NCI-H1930 (cell line): ENCODE measurements around the gene RGP1.

Experiments
- DNase-seq, 2 experiments: peaks; one replicate each; lab custom pipeline; 2025; lab: John Stamatoyannopoulos, UW

Gene RGP1

DNA sequence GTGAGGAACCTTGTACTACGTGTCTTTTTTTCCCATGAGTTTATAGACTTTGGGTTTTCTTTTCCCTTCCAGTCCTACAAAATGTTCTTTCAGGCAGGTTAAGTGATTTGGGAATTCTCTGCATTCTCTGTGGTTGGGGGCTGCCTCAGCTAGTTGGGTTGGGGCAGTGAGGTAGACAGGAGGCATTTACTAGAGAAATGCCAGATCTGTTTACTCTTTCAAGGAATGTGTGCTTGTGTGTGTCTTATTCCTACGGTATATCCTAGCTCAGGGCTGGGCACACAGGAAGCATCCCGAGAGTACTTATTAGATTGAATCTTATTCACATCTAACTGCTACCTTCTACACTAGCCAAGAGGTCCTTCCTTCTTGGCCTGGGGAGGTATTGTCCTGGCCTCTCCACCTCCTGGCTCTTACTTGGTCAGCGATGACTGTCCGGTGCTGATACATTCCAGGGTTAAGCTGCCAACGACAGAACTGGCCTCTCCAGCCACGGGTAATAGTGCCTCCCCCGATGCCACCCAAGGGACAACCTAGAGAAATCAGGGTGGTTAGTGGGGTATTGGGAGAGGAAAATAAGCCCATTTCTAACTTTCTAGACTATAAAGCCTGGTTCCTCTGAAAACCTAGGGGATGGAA is 5.1 kb upstream of the RGP1 start:
- DNase-seq, result no peak

DNA sequence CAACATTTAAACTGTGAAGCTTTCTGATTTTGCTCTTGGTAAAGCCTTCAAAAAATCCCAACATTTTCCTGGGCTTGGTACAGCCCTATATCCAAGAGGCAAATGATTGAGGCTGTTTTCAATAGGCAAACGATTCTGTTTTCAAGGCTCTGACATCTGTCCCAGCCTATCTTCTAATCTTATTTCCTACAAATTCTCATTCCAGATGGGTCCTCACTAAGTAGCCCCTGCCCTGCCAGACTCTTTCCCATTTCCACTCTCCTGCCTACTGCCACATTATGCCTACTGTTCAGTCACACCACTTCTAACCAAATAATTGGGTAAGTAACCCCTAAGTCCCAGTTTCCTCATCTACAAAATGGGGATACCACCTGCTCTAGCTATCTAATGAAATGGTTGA is 3.5 kb upstream of the RGP1 start:
- no peak for DNase-seq

DNA sequence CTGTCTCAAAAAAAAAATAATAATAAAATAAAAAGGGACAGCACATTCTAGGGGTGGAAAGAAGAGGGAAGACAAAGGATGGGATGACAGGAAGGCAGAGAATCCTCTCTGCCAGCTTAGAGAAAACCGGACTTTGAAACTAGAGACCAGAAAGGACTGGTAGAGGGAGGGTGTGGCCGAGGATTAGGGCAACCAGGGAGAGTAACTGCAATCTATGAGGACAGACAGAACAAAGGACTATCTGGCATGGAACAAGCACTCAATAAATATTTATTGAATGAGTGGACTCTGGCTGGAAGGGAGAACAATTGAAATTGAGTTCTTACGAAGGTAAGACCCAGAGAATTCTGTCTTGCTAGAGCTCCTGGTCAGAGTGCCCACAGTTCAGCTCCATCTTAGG is 2.5 kb upstream of the RGP1 start:
- DNase-seq, result no peak

GRCh38 chr9:35748242-35748857 is 737 bp upstream of the RGP1 start:
- no peak for DNase-seq

DNA sequence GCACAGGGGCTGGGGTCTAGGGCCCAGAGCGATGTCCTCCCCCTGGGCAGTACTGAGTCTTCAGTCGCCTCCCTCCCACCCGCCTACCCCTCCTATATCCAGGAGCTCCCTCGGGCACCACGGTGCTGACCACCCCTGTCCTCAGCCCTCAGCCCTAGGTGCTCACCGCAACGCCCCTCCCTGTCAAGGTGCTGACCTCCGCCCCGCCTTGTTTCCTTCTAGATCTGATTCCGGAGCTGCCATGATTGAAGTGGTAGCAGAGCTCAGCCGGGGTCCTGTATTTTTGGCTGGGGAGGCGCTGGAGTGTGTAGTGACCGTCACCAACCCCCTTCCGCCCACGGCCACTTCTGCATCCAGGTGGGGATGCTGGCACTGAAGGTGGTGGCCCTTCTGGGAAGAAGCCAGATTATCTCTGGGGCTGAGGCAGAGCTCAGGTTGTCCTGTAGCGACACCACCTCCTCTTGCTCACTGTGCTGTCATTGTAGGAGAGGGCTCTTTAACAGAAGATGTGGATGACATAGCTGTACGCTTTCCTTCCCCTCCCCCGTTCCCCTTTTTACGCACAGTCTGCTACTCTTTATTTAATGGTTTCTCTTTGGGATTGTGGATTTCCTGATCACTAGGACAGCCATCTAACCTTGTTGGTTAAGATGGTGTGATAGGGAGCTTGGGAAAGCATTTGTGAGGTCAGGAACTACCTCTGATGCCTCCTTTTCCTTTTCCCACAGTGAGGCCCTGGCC is 598 bp downstream of the RGP1 start:
- DNase-seq, result no peak

- no peak for DNase-seq
Observed at GRCh38 chr9:35750256-35750531, 1.1 kb downstream of the RGP1 start.

DNA sequence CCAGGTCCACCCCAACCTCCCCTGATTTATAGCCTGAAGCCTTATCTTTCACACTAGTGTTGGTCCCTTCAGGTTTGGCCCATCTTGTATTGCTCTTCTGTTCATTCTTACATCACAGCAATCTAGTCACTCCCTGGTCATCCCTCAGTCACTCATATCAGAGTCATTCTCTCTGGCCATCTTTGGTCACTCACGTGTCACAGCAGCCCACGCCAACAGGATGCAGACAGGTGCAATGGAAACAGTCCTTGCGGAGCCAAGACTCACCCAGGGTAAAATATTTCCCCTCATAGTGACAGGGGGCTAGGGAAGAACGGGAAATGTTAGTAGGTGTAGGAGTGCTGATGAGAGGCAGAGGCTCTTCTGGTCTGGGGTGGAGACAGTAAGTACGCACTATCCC is 4.4 kb downstream of the RGP1 start:
- no peak for DNase-seq

GRCh38 chr9:35754264-35754663 is 5.2 kb downstream of the RGP1 start, which contains the start of gene MSMP:
Gene MSMP (minus strand): TSS chr9:35754276. CDS start chr9:35754129, 147 bp downstream.
- DNase-seq, result no peak

DNA sequence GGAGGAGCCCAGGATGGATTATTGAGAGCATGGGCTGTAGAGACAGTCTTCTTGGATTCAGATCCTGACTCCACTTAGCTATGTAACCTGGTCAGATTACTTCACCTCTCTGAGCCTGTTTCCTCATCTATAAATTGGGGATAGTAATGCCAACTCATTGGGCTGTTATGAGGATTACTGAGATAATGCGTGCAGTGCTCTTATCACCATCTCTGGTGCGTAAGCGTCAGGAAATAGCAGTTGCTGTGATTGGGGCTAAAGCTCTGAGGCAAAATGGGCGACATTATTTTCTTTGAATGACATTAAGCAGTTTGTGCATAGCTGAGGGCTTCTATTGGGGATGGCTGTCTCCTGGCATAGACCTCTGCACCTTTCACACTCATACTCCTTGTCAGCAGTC is 6.0 kb downstream of the RGP1 start:
- no peak for DNase-seq

GRCh38 chr9:35756275-35757225 is 7.5 kb downstream of the RGP1 start:
- DNase-seq, result peak; percentile 70 to 74

GRCh38 chr9:35757226-35757891 is 8.3 kb downstream of the RGP1 start:
- peak; percentile 66 to 71 for DNase-seq

- DNase-seq, result no peak
Observed at GRCh38 chr9:35757892-35758275, 8.8 kb downstream of the RGP1 start.

DNA sequence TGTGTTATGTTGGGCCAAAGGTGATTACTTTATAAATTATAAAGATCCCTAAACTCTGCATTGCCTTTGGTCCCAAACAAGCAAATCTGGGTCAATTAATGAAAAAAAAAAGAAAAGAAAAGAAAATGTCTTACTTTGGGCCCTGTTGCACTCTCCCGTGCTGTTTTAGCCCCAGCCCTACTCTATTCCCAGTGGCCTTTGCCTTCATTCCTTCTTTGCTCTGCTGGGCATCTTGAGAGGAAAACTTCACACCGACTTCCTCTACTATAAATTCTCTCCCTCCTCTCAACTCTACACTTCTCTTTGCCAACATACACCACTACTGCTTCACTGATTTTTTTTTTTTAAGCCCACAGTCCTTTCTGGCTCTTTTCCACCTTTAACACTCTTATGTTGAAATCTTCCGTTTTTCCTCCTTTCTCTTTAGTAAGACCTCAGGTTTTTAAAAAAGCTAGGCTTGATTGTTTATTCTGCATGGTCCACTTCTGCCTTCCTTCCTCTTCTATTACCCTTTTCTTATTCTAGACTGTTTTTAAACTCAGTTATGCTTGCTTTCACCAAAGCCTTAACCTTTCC is 9.5 kb downstream of the RGP1 start:
- DNase-seq, result no peak

GRCh38 chr9:35759795-35760194 is 10.7 kb downstream of the RGP1 start:
- DNase-seq, result no peak

DNA sequence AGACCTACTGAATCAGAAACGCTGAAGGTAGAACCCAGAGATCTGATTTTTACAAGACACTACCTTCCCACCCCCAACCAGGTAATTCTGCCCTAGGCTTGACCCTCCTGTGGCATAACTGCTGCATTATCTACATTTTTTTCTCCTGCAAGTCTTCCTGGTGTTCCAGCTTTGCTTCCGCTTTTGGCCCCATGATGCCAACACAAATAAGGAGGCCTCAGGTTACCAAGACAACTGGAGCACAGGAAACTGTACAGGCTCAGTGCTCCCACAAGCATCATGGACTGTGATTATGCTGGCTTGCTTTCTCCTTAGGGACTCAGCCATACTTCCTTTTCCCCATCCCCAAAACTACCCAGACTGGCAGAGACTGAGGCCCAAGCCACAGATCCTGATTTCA is 11.6 kb downstream of the RGP1 start:
- no peak for DNase-seq

- DNase-seq, result no peak
Observed at GRCh38 chr9:35763181-35763580, 14.1 kb downstream of the RGP1 start.

- no peak for DNase-seq
Observed at GRCh38 chr9:35763803-35764202, 14.7 kb downstream of the RGP1 start.

GRCh38 chr9:35766997-35767396 is 17.9 kb downstream of the RGP1 start:
- no peak for DNase-seq

DNA sequence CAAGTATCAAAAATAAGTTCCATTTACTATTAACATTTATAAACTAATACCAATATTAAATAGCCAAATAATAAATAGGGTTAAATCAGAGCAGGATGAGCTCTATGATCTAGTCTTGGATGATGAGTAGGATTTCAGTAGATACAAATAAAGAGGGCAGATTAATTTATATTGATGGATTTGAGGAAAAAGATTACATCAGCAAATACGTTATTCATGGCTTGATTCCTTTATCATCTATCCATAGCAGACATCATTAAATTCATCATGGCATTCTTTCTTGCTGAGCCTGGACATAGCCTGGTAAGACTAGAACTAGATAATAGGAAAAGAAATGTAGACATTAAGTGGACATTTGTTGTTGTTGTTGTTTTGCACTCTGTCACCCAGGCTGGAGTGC is 18.4 kb downstream of the RGP1 start:
- no peak for DNase-seq

GRCh38 chr9:35769763-35770162 is 20.7 kb downstream of the RGP1 start:
- DNase-seq, result no peak

GRCh38 chr9:35771075-35771433 is 22.0 kb downstream of the RGP1 start:
- no peak for DNase-seq

- no peak for DNase-seq
Observed at GRCh38 chr9:35771534-35771933, 22.4 kb downstream of the RGP1 start.
